SK-N-SH treated with all-trans-retinoic acid at 6 μM for 48 hours (cell line): ENCODE results near the gene HESX1.
A peak's percentile ranks its signal among the peaks of the same experiment; 100 is the strongest.

ENCODE experiments used
- ATAC-seq: fragments of 200-7000 bp; cut with Tn5 transposase; 3 replicates; pipeline ENCODE4 v1.9.1; 2020; ENCODE audit warnings: mild to moderate bottlenecking, moderate library complexity
- ARNTL ChIP-seq: fragments of 450-650 bp; formaldehyde crosslinking; IDR thresholded peaks from 2 replicates; pipeline ENCODE4 v1.5.0; 2020; ENCODE audit warnings: low read depth, mild to moderate bottlenecking, moderate library complexity, borderline replicate concordance
- BACH2 ChIP-seq: fragments of 250-450 bp; sonication (Bioruptor Pico); IDR thresholded peaks from 2 replicates; pipeline ENCODE4 v1.9.0; 2021; ENCODE audit warnings: mild to moderate bottlenecking, borderline replicate concordance
- CSDC2 ChIP-seq: fragments of 250-450 bp; sonication (Bioruptor Pico); IDR thresholded peaks from 2 replicates; pipeline ENCODE4 v1.5.0; 2020; ENCODE audit warnings: mild to moderate bottlenecking, moderate library complexity
- ESRRG ChIP-seq: fragments of 250-450 bp; sonication (Bioruptor Pico); IDR thresholded peaks from 2 replicates; pipeline ENCODE4 v1.6.1; 2021; ENCODE audit warnings: mild to moderate bottlenecking
- GLIS3 ChIP-seq: fragments of 250-450 bp; sonication (Bioruptor Pico); IDR thresholded peaks from 2 replicates; pipeline ENCODE4 v1.5.0; 2020; ENCODE audit warnings: mild to moderate bottlenecking, moderate library complexity
- ISL1 ChIP-seq: fragments of 250-450 bp; sonication (Bioruptor Pico); IDR thresholded peaks from 2 replicates; pipeline ENCODE4 v2.1.2; 2022; ENCODE audit warnings: mild to moderate bottlenecking, moderate library complexity
- OSR1 ChIP-seq: fragments of 250-450 bp; sonication (Bioruptor Pico); IDR thresholded peaks from 2 replicates; pipeline ENCODE4 v1.8.0; 2022; ENCODE audit warnings: moderate library complexity, mild to moderate bottlenecking, inconsistent platforms
- PPARA ChIP-seq: fragments of 250-450 bp; sonication (Bioruptor Pico); IDR thresholded peaks from 2 replicates; pipeline ENCODE4 v1.5.0; 2020; ENCODE audit warnings: mild to moderate bottlenecking, borderline replicate concordance
- RARB ChIP-seq: fragments of 250-450 bp; sonication (Bioruptor Pico); IDR thresholded peaks from 2 replicates; pipeline ENCODE4 v1.8.0; 2021; ENCODE audit warnings: mild to moderate bottlenecking, moderate library complexity
- SNAI2 ChIP-seq: fragments of 250-450 bp; sonication (Bioruptor Pico); IDR thresholded peaks from 2 replicates; pipeline ENCODE4 v1.5.0; 2020; ENCODE audit warnings: mild to moderate bottlenecking, moderate library complexity
- TCF4 ChIP-seq: fragments of 250-450 bp; sonication (Bioruptor Pico); IDR thresholded peaks from 2 replicates; pipeline ENCODE4 v1.8.0; 2021; ENCODE audit warnings: mild to moderate bottlenecking, moderate library complexity, borderline replicate concordance
- TOX ChIP-seq: fragments of 250-450 bp; sonication (Bioruptor Pico); IDR thresholded peaks from 2 replicates; pipeline ENCODE4 v1.8.0; 2021; ENCODE audit warnings: mild to moderate bottlenecking, moderate library complexity, borderline replicate concordance
- ZC3H10 ChIP-seq: fragments of 250-450 bp; sonication (Bioruptor Pico); IDR thresholded peaks from 2 replicates; pipeline ENCODE4 v1.5.1; 2021; ENCODE audit warnings: mild to moderate bottlenecking, moderate library complexity
- ZFP3 ChIP-seq: fragments of 250-450 bp; sonication (Bioruptor Pico); IDR thresholded peaks from 2 replicates; pipeline ENCODE4 v1.5.0; 2020; ENCODE audit warnings: mild to moderate bottlenecking, moderate library complexity
- ZFP30 ChIP-seq: fragments of 450-650 bp; formaldehyde crosslinking; IDR thresholded peaks from 2 replicates; pipeline ENCODE4 v1.5.0; 2022; ENCODE audit warnings: mild to moderate bottlenecking, moderate library complexity
- ZNF565 ChIP-seq: fragments of 450-650 bp; formaldehyde crosslinking; conservative IDR thresholded peaks from 2 replicates; pipeline ENCODE4 v1.5.0; 2020; ENCODE audit warnings: low read depth, mild to moderate bottlenecking, moderate library complexity
- ZNF70 ChIP-seq: fragments of 450-650 bp; formaldehyde crosslinking; IDR thresholded peaks from 2 replicates; pipeline ENCODE4 v1.5.0; 2020; ENCODE audit warnings: mild to moderate bottlenecking, moderate library complexity
- ZNF8 ChIP-seq: fragments of 450-650 bp; formaldehyde crosslinking; IDR thresholded peaks from 2 replicates; pipeline ENCODE4 v1.5.0; 2020; ENCODE audit warnings: mild to moderate bottlenecking, moderate library complexity
- TF ChIP-seq, protein P1 (sequence below): fragments of 250-450 bp; sonication (Bioruptor Pico); IDR thresholded peaks from 2 replicates; pipeline ENCODE4 v1.8.0; 2021; ENCODE audit warnings: low read depth, mild to moderate bottlenecking, moderate library complexity, borderline replicate concordance
- TF ChIP-seq, protein P2 (sequence below): fragments of 250-450 bp; sonication (Bioruptor Pico); IDR thresholded peaks from 2 replicates; pipeline ENCODE4 v1.5.1; 2021; ENCODE audit warnings: mild to moderate bottlenecking, moderate library complexity
- TF ChIP-seq, protein P3 (sequence below): fragments of 250-450 bp; sonication (Bioruptor Pico); IDR thresholded peaks from 2 replicates; pipeline ENCODE4 v1.8.0; 2020; ENCODE audit warnings: mild to moderate bottlenecking, moderate library complexity, borderline replicate concordance
- TF ChIP-seq, protein P4 (sequence below): fragments of 250-450 bp; sonication (Bioruptor Pico); IDR thresholded peaks from 2 replicates; pipeline ENCODE4 v1.5.0; 2020; ENCODE audit warnings: mild to moderate bottlenecking, moderate library complexity

Gene HESX1

DNA sequence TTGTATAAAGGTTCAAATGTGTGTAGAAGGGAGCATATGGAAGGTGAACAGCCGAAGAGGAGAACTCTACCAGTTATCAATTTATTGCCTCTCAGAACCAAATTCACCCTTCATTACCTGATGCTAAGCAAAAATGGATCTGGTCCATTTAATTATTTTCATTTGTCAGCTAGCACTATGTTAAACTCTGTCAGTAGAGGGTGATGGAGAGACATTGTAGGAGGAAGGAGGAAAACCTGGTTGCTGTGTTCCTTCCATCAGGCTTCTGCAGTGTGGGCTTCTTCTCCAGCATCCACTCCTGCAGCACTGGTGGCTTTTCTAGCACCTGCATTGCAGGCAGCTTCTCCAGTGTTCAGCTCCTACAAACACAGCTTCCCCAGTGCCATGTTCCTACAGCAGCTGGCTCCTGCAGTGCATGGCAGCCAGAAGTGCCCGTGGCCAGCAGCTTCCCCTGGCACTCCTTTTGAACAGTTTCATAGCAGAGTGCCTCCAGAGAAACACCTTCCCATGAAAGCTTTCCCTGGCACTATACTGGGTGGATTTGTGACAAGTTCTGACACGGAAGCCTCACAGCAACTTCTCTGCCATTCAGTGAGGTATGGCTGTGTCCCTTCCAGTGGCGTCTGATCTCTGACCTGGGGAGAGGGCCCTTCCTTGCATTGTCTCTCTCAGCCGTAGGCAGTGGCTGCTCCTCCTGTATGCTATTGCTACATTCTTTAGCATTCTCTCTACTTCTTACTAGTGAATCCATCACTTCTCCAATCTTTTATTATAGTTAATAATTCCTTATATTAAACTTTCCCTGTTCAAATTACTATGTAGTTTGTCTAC lies 20.0 kb downstream of the HESX1 start:
- TF ChIP-seq ARNTL (CRISPR knock-in tag) (no peak), ZFP30 (no peak), OSR1 (CRISPR knock-in tag) (no peak), RARB (CRISPR knock-in tag) (no peak), TOX (CRISPR knock-in tag) (no peak), ZNF565 (CRISPR knock-in tag) (no peak), CSDC2 (CRISPR knock-in tag) (no peak), ZFP3 (CRISPR knock-in tag) (no peak), SNAI2 (CRISPR knock-in tag) (no peak)
- TF ChIP-seq, protein P1, sequence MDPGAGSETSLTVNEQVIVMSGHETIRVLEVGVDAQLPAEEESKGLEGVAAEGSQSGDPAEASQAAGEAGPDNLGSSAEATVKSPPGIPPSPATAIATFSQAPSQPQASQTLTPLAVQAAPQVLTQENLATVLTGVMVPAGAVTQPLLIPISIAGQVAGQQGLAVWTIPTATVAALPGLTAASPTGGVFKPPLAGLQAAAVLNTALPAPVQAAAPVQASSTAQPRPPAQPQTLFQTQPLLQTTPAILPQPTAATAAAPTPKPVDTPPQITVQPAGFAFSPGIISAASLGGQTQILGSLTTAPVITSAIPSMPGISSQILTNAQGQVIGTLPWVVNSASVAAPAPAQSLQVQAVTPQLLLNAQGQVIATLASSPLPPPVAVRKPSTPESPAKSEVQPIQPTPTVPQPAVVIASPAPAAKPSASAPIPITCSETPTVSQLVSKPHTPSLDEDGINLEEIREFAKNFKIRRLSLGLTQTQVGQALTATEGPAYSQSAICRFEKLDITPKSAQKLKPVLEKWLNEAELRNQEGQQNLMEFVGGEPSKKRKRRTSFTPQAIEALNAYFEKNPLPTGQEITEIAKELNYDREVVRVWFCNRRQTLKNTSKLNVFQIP (CRISPR knock-in tag) = no peak
- TF ChIP-seq, protein P2, sequence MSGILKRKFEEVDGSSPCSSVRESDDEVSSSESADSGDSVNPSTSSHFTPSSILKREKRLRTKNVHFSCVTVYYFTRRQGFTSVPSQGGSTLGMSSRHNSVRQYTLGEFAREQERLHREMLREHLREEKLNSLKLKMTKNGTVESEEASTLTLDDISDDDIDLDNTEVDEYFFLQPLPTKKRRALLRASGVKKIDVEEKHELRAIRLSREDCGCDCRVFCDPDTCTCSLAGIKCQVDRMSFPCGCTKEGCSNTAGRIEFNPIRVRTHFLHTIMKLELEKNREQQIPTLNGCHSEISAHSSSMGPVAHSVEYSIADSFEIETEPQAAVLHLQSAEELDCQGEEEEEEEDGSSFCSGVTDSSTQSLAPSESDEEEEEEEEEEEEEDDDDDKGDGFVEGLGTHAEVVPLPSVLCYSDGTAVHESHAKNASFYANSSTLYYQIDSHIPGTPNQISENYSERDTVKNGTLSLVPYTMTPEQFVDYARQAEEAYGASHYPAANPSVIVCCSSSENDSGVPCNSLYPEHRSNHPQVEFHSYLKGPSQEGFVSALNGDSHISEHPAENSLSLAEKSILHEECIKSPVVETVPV (CRISPR knock-in tag) = no peak
- ATAC-seq = peak; percentile 87

DNA sequence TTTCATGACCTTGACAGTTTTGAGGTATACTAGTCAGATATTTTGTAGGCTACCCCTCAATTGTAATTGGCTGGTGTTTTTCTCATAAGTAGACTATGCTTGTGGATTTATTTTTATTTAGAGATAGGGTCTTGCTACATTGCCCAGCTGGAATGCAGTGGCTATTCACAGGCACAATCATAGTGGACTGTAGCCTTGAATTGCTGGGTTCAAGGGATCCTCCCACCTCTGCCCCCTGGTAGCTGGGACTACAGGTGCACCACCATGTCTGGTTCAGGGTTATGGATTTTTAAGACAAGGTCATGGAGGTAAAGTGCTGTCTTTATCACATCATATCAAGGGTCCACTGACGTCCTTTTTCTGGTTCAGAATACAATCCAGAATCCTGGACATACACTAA lies 23.7 kb downstream of the HESX1 start:
- ATAC-seq = no peak
- no peak for TF ChIP-seq ZNF8
- TF ChIP-seq, protein P3, sequence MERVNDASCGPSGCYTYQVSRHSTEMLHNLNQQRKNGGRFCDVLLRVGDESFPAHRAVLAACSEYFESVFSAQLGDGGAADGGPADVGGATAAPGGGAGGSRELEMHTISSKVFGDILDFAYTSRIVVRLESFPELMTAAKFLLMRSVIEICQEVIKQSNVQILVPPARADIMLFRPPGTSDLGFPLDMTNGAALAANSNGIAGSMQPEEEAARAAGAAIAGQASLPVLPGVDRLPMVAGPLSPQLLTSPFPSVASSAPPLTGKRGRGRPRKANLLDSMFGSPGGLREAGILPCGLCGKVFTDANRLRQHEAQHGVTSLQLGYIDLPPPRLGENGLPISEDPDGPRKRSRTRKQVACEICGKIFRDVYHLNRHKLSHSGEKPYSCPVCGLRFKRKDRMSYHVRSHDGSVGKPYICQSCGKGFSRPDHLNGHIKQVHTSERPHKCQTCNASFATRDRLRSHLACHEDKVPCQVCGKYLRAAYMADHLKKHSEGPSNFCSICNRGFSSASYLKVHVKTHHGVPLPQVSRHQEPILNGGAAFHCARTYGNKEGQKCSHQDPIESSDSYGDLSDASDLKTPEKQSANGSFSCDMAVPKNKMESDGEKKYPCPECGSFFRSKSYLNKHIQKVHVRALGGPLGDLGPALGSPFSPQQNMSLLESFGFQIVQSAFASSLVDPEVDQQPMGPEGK (CRISPR knock-in tag) = no peak
- TF ChIP-seq, all 23 proteins: peak for 0

DNA sequence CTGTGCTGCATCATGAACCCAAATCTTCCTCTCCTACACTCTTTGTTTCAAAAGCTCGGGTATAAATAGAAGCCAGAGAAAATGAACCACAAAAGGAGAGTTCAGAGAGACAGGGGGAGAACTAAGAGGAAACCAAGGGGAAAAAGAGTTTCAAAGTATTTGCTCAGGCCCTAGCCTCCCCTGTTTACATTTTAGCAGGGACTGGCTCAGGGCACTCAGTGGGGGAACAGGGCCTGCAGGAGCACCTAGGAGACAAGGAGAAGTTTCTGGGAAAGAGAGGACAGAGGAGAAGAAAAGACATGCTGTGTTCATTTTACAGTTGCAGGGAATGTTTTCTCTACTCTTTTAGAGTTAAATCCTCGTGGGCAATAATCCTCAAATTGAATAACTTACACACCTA lies 26.1 kb downstream of the HESX1 start:
- TF ChIP-seq SNAI2 (CRISPR knock-in tag) = no peak
- no peak for TF ChIP-seq ZFP3 (CRISPR knock-in tag)
- TF ChIP-seq ESRRG (CRISPR knock-in tag) = no peak
- no peak for TF ChIP-seq ZC3H10 (CRISPR knock-in tag)
- no peak for TF ChIP-seq ZNF70 (CRISPR knock-in tag)
- TF ChIP-seq, protein P4, sequence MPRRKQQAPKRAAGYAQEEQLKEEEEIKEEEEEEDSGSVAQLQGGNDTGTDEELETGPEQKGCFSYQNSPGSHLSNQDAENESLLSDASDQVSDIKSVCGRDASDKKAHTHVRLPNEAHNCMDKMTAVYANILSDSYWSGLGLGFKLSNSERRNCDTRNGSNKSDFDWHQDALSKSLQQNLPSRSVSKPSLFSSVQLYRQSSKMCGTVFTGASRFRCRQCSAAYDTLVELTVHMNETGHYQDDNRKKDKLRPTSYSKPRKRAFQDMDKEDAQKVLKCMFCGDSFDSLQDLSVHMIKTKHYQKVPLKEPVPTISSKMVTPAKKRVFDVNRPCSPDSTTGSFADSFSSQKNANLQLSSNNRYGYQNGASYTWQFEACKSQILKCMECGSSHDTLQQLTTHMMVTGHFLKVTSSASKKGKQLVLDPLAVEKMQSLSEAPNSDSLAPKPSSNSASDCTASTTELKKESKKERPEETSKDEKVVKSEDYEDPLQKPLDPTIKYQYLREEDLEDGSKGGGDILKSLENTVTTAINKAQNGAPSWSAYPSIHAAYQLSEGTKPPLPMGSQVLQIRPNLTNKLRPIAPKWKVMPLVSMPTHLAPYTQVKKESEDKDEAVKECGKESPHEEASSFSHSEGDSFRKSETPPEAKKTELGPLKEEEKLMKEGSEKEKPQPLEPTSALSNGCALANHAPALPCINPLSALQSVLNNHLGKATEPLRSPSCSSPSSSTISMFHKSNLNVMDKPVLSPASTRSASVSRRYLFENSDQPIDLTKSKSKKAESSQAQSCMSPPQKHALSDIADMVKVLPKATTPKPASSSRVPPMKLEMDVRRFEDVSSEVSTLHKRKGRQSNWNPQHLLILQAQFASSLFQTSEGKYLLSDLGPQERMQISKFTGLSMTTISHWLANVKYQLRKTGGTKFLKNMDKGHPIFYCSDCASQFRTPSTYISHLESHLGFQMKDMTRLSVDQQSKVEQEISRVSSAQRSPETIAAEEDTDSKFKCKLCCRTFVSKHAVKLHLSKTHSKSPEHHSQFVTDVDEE = no peak
- TF ChIP-seq ZNF565 (CRISPR knock-in tag) = no peak
- TF ChIP-seq ZFP30 = no peak
- no peak for TF ChIP-seq RARB (CRISPR knock-in tag)
- TF ChIP-seq, protein P3 (CRISPR knock-in tag) = no peak
- no peak for TF ChIP-seq BACH2
- TF ChIP-seq TCF4 (CRISPR knock-in tag) = no peak
- TF ChIP-seq, protein P1 (CRISPR knock-in tag) = no peak
- no peak for TF ChIP-seq ISL1
- TF ChIP-seq PPARA (CRISPR knock-in tag) = no peak
- TF ChIP-seq TOX (CRISPR knock-in tag) = no peak
- no peak for TF ChIP-seq ZNF8
- TF ChIP-seq GLIS3 (CRISPR knock-in tag) = no peak
- TF ChIP-seq ARNTL (CRISPR knock-in tag) = no peak
- no peak for ATAC-seq
